OCI-LY1 (cell line): Measurements from ENCODE around the gene BROX.

ENCODE experiments used
- CTCF ChIP-seq: fragments of 200-600 bp; sonication (generic), shearing (Covaris generic); IDR thresholded peaks from 2 replicates; pipeline ENCODE4 v1.5.1; 2017; ENCODE audit warnings: mild to moderate bottlenecking, antibody characterized with exemption, low read length, moderate library complexity, mixed read lengths
- EZH2 ChIP-seq: fragments of 200-600 bp; sonication (generic), shearing (Covaris generic); IDR thresholded peaks from 2 replicates; pipeline ENCODE4 v1.8.0; 2017; ENCODE audit warnings: borderline replicate concordance, mixed run types, mild to moderate bottlenecking, antibody characterized with exemption, low read length, moderate library complexity, mixed read lengths

- no peak for TF ChIP-seq CTCF
- no peak for TF ChIP-seq EZH2
Observed at GRCh38 chr1:222777463-222777862, 65.1 kb downstream of the BROX start.
